HCT116 (cell line): ENCODE measurements around the gene MAML1.

Source experiments
- EGR1 ChIP-seq: IDR thresholded peaks from 2 replicates; pipeline ENCODE4 v1.6.1; 2012; ENCODE audit warnings: low read depth
- EZH2 ChIP-seq: fragments of 200-600 bp; sonication (generic); IDR thresholded peaks from 2 replicates; pipeline ENCODE4 v1.6.1; 2017; ENCODE audit warnings: antibody characterized with exemption, mixed run types
- JUND ChIP-seq: IDR thresholded peaks from 2 replicates; pipeline ENCODE4 v1.6.1; 2012
- POLR2A ChIP-seq: IDR thresholded peaks from 2 replicates; pipeline ENCODE4 v1.7.0; 2011; ENCODE audit warnings: borderline replicate concordance; ENCODE audit not compliant: insufficient read depth, insufficient read length; ENCODE audit errors: extremely low read depth
- YY1 ChIP-seq: IDR thresholded peaks from 2 replicates; pipeline ENCODE4 v1.6.1; 2011; ENCODE audit warnings: low read length, low read depth, moderate library complexity, mild to moderate bottlenecking; ENCODE audit not compliant: insufficient replicate concordance; ENCODE audit errors: extremely low read depth
- TF ChIP-seq, protein P1 (sequence below), 3 experiments: fragments of 200-600 bp in 1 of 3; sonication (generic) in 1 of 3; IDR thresholded peaks in 2 of 3; conservative IDR thresholded peaks in 1 of 3; 2 replicates each; pipeline ENCODE4 v1.5.1; 2012 to 2017; ENCODE audit warnings: low read depth in 2 of 3, low read length in 2 of 3, antibody characterized with exemption in 1 of 3, borderline replicate concordance in 1 of 3, control low read depth in 1 of 3, mild to moderate bottlenecking in 1 of 3, mixed read lengths in 1 of 3, mixed run types in 1 of 3, moderate library complexity in 1 of 3; ENCODE audit not compliant: insufficient read depth in 1 of 3
- TF ChIP-seq, protein P2 (sequence below): IDR thresholded peaks from 2 replicates; pipeline ENCODE4 v1.6.1; 2012
- TF ChIP-seq, protein P3 (sequence below): IDR thresholded peaks from 2 replicates; pipeline ENCODE4 v1.6.1; 2012; ENCODE audit warnings: low read depth

DNA sequence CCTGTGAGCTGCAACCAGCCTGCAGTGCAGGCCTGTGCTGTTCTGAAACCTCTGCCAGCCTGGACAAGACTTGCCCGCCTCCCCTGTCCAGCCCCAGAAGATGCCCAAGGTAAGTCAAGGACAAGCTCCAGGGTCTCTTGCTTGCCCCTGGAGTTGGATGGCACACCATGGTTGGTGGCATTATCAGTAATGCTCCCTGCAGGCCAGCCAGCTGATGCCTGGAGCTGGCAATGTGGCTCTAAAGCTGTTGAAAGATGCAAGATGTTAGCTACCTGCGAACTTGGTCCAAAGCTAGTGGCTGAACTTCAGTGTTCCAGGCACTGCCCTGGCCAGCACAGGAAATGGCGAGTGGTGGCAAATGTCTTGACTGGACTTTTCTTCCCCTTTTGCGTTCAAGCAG, 47.2 kb downstream of the MAML1 start:
- TF ChIP-seq, protein P1, sequence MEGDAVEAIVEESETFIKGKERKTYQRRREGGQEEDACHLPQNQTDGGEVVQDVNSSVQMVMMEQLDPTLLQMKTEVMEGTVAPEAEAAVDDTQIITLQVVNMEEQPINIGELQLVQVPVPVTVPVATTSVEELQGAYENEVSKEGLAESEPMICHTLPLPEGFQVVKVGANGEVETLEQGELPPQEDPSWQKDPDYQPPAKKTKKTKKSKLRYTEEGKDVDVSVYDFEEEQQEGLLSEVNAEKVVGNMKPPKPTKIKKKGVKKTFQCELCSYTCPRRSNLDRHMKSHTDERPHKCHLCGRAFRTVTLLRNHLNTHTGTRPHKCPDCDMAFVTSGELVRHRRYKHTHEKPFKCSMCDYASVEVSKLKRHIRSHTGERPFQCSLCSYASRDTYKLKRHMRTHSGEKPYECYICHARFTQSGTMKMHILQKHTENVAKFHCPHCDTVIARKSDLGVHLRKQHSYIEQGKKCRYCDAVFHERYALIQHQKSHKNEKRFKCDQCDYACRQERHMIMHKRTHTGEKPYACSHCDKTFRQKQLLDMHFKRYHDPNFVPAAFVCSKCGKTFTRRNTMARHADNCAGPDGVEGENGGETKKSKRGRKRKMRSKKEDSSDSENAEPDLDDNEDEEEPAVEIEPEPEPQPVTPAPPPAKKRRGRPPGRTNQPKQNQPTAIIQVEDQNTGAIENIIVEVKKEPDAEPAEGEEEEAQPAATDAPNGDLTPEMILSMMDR (IDR thresholded peaks at IDR 0.05 in 2 of 3, conservative IDR thresholded peaks at IDR 0.05 in 1 of 3; ENCODE audit: borderline replicate concordance in 1 of 3, insufficient read depth in 1 of 3, low read depth in 2 of 3, low read length in 2 of 3), result no peak
- TF ChIP-seq EGR1 (no peak), YY1 (no peak), EZH2 (no peak), JUND (no peak), POLR2A (no peak)
- TF ChIP-seq, protein P2, sequence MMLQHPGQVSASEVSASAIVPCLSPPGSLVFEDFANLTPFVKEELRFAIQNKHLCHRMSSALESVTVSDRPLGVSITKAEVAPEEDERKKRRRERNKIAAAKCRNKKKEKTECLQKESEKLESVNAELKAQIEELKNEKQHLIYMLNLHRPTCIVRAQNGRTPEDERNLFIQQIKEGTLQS, result no peak
- TF ChIP-seq, protein P3, sequence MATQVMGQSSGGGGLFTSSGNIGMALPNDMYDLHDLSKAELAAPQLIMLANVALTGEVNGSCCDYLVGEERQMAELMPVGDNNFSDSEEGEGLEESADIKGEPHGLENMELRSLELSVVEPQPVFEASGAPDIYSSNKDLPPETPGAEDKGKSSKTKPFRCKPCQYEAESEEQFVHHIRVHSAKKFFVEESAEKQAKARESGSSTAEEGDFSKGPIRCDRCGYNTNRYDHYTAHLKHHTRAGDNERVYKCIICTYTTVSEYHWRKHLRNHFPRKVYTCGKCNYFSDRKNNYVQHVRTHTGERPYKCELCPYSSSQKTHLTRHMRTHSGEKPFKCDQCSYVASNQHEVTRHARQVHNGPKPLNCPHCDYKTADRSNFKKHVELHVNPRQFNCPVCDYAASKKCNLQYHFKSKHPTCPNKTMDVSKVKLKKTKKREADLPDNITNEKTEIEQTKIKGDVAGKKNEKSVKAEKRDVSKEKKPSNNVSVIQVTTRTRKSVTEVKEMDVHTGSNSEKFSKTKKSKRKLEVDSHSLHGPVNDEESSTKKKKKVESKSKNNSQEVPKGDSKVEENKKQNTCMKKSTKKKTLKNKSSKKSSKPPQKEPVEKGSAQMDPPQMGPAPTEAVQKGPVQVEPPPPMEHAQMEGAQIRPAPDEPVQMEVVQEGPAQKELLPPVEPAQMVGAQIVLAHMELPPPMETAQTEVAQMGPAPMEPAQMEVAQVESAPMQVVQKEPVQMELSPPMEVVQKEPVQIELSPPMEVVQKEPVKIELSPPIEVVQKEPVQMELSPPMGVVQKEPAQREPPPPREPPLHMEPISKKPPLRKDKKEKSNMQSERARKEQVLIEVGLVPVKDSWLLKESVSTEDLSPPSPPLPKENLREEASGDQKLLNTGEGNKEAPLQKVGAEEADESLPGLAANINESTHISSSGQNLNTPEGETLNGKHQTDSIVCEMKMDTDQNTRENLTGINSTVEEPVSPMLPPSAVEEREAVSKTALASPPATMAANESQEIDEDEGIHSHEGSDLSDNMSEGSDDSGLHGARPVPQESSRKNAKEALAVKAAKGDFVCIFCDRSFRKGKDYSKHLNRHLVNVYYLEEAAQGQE, result no peak
